ENCODE results near the gene PKNOX2.

PKNOX2 gene

DNA sequence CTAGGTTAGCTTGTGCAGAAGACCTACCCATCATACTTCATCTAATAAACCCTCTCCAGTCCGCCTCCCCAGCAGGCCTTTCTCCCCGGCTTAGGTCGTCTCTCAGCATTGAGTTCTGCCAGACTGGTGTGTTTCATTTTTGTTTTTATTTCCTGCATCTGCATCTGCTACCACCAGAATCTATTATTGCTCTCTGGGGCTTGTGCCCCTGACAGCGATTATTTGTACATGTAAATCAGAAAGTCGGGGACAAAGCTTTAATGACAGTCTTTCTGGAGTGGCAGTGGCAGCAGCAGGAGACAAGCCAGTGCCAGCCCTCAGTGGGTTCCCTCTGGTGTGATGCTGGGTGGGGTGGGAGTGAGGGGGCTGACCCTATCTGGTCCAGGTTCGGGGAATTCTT, 127.5 kb downstream of the PKNOX2 start:
- DNase-seq: no peak

DNA sequence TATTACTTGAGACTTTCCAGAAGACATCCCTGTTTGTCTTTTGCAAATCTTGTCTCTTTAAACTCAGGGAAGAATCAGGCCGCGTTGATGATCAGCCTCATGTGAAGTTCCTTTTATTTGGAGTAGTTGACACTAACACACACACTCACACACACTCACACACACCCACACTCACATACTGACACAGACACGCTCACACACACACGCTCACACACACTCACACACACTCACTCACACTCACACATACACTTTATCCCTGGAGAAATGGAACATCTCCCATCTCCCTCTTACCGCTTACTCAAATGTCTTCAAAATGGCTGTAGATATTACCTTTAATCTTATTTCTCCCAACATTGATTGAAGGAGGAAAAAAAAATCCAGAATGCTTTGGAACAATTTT, 129.0 kb downstream of the PKNOX2 start:
- no peak for DNase-seq

- DNase-seq: no peak
These were observed 131.4 kb downstream of the PKNOX2 start for GRCh38 chr11:125295931-125296330.

- DNase-seq: no peak
These were observed 132.9 kb downstream of the PKNOX2 start for GRCh38 chr11:125297346-125297915.

DNA sequence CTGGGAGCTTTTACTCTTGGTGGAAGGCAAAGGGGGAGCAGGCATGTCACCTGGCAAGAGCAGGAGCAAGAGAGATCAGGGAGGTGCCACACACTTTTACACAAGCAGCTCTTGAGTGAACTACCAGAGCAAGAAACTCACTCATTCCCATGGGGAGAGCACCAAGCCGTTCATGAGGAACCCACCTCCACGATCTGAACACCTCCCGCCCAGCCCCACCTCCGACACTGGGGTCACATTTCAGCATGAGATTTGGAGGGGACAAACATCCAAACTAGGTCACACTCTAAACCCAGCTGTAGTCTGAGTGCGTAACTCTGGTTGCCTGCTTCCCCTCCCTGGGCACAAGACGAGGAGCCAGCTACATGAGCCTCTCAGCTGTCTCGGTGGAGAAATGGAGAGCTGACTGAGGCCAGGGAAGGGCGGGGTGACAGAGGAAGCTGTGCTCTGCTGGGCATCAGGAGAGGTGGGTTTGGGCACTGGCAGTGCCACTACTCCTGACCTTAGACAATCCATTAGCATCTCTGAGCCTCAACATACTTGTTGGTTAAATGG, 134.6 kb downstream of the PKNOX2 start:
- no peak for DNase-seq

GRCh38 chr11:125299821-125300220, 135.3 kb downstream of the PKNOX2 start:
- DNase-seq: no peak

- no peak for DNase-seq
These were observed 136.3 kb downstream of the PKNOX2 start for GRCh38 chr11:125300791-125301218.

- DNase-seq: no peak
These were observed 136.8 kb downstream of the PKNOX2 start for GRCh38 chr11:125301346-125301745.

DNA sequence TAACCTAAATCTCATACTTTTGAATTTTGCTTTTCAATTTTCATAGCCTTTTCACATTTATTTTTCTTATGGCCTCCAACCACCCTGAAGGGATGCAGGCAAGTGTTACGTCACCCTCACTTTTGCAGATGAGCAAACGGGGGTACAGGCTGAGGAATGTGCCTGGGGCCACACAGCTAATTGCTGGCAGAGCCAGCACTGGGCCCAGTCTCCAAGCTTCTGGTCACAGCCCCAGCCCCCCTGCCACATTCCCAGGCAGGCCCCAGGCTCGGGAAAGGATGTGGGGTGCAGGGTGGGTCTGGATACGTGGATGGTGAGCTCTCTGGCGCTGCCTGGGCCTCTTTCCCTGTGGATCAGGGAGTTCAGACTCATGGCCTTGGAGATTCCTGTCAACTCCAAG, 138.6 kb downstream of the PKNOX2 start:
- no peak for DNase-seq

GRCh38 chr11:125303694-125304093, 139.1 kb downstream of the PKNOX2 start:
- no peak for DNase-seq

GRCh38 chr11:125304136-125304535, 139.6 kb downstream of the PKNOX2 start:
- no peak for DNase-seq

GRCh38 chr11:125304876-125305275, 140.3 kb downstream of the PKNOX2 start:
- no peak for DNase-seq

DNA sequence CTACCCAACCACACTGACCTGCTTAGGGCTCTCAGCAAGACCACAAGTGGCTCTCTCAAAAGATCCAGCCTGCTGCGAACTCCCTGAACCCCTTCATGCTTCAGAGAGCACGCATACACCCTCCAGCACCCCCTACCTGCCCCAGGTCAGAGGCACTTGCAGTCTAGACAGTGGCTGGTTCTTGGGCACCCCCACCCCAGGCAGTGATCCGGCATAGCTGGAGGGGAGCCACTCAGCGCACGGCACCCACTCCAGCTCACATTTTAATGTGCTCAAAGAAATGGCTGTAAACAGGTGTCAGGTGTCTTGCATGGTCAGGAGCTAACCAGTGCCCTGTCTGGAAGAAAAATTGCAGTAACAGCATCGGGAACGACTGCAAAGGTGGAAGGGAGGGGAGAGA, 140.8 kb downstream of the PKNOX2 start:
- DNase-seq: no peak

- DNase-seq: no peak
These were observed 141.9 kb downstream of the PKNOX2 start for GRCh38 chr11:125306476-125306875.

DNA sequence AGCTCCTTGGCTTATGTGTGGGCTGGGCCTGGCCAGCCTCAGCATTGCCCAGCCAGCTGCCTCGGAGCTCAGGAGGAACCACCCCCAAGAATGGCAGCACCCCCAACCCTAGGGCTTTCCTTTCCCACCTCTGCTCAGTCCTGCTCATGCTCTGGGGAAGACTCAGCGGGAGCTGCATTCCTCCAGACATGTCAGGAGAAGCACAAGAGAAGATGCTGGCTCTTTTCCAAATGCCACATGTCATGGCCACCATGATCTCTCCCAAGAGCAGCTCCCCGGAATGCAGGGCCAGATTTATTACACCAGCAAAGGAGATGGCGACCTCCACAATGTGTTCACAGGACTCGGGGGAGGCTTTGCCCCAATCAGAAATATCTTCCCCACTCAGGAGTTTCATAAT, 143.7 kb downstream of the PKNOX2 start:
- no peak for DNase-seq

- DNase-seq: no peak
These were observed 147.8 kb downstream of the PKNOX2 start for GRCh38 chr11:125312391-125312790.

- DNase-seq: no peak
These were observed 148.3 kb downstream of the PKNOX2 start for GRCh38 chr11:125312812-125313211.

- DNase-seq: no peak
These were observed 149.0 kb downstream of the PKNOX2 start for GRCh38 chr11:125313271-125314219.

- DNase-seq: no peak
These were observed 149.9 kb downstream of the PKNOX2 start for GRCh38 chr11:125314276-125315078.

DNA sequence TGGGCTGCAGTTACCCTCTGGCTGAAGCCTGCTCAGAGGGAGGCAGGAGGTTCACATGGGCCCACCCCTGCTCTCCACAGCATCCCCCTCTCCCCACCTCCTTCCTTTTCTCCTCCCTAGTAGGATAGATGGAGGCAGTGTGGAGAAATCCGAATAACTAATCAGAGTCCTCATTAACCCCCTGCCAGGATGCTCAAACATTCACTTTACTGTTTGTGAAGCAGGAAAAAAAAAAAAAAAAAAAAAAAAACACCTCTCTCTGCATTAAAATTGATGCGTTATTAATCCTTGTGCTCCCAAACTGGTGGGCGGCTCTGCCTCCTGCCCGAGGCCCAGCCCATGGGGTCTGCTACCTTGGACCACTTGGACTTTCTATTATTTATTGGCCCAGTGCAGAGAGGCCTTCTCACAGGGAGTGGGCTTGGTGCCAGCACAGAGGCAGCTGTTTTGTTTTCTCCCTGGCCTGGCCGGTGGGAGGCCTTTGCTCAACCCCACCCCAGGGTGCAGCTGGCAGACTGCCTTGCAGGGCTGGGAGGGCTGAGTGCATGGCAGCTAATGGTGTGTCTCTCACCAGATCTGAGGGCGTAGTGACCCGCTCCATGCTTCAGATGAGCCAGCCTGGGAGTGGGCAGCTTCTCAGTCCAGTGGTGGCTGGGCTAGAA, 150.7 kb downstream of the PKNOX2 start:
- DNase-seq: no peak

- no peak for DNase-seq
These were observed 152.9 kb downstream of the PKNOX2 start for GRCh38 chr11:125317416-125317815.

GRCh38 chr11:125319649-125320048, 155.1 kb downstream of the PKNOX2 start:
- DNase-seq: no peak

Data from DMS153 (cell line).